HL-60/S4 treated with retinoic acid at 250 ng/mL for 4 days and 3 days (cell line): ENCODE data around the gene CSNK1G1.
"Not testable (repeated sequence)": the region's sequence is repeated elsewhere in the genome, so short reads cannot be mapped to it uniquely, and the experiment has no call there.

Experiments
- in situ Hi-C: fragments of 300-500 bp; cut with MboI; formaldehyde crosslinking; loops from 2 replicates; pipeline ENCODE4 v1.7.0; 2022; ENCODE audit warnings: low sequenced_read_pairs

The CSNK1G1 gene

GRCh38 chr15:64355944-64356709 is at the start of gene CSNK1G1:
Gene CSNK1G1 (minus strand): TSS chr15:64356173. CDS start chr15:64300499, 55,674 bp downstream.
- in situ Hi-C loops = no loop called here

GRCh38 chr15:64400583-64400982 is 44.6 kb upstream of the CSNK1G1 start:
- in situ Hi-C loops = no loop called here

GRCh38 chr15:64398575-64398974 is 42.6 kb upstream of the CSNK1G1 start:
- in situ Hi-C loops = no loop called here

- in situ Hi-C loops = no loop called here
These were observed 40.8 kb upstream of the CSNK1G1 start for GRCh38 chr15:64396789-64397188.

- in situ Hi-C loops = not testable (repeated sequence)
These were observed 36.5 kb upstream of the CSNK1G1 start for GRCh38 chr15:64392471-64392870.

GRCh38 chr15:64389036-64389435 is 33.1 kb upstream of the CSNK1G1 start:
- in situ Hi-C loops = no loop called here

- in situ Hi-C loops = no loop called here
These were observed 31.7 kb upstream of the CSNK1G1 start, which contains the start of gene TRIP4 for GRCh38 chr15:64387562-64388168. Gene TRIP4 (plus strand): TSS chr15:64387836. CDS start chr15:64387864, 28 bp downstream.

GRCh38 chr15:64386291-64386690 is 30.3 kb upstream of the CSNK1G1 start:
- in situ Hi-C loops = no loop called here

- in situ Hi-C loops = no loop called here
These were observed 27.8 kb upstream of the CSNK1G1 start for GRCh38 chr15:64383760-64384159.

GRCh38 chr15:64381000-64381751 is 25.2 kb upstream of the CSNK1G1 start, which contains the start of gene PCLAF:
Gene PCLAF (minus strand): TSS chr15:64381441. CDS start chr15:64381371, 70 bp downstream.
- in situ Hi-C loops = no loop called here

- in situ Hi-C loops = not testable (repeated sequence)
These were observed 24.3 kb upstream of the CSNK1G1 start for GRCh38 chr15:64380130-64380870.

- in situ Hi-C loops = no loop called here
These were observed 23.4 kb upstream of the CSNK1G1 start for GRCh38 chr15:64379216-64379960.

GRCh38 chr15:64373360-64373759 is 17.4 kb upstream of the CSNK1G1 start:
- in situ Hi-C loops = no loop called here

- in situ Hi-C loops = not testable (repeated sequence)
These were observed 15.4 kb upstream of the CSNK1G1 start for GRCh38 chr15:64371383-64371782.

GRCh38 chr15:64369078-64369607 is 13.2 kb upstream of the CSNK1G1 start:
- in situ Hi-C loops = no loop called here

- in situ Hi-C loops = no loop called here
These were observed 5.3 kb upstream of the CSNK1G1 start for GRCh38 chr15:64361259-64361658.

GRCh38 chr15:64356710-64357040 is 702 bp upstream of the CSNK1G1 start:
- in situ Hi-C loops = no loop called here

- in situ Hi-C loops = no loop called here
These were observed 527 bp downstream of the CSNK1G1 start for GRCh38 chr15:64355348-64355943.

- in situ Hi-C loops = no loop called here
These were observed 1.2 kb downstream of the CSNK1G1 start for GRCh38 chr15:64354688-64355344.
